Measurements from ENCODE around the gene GALNTL6.

GRCh38 chr4:171876636-171877035, 63.4 kb downstream of the GALNTL6 start:
- TF ChIP-seq, protein P1, sequence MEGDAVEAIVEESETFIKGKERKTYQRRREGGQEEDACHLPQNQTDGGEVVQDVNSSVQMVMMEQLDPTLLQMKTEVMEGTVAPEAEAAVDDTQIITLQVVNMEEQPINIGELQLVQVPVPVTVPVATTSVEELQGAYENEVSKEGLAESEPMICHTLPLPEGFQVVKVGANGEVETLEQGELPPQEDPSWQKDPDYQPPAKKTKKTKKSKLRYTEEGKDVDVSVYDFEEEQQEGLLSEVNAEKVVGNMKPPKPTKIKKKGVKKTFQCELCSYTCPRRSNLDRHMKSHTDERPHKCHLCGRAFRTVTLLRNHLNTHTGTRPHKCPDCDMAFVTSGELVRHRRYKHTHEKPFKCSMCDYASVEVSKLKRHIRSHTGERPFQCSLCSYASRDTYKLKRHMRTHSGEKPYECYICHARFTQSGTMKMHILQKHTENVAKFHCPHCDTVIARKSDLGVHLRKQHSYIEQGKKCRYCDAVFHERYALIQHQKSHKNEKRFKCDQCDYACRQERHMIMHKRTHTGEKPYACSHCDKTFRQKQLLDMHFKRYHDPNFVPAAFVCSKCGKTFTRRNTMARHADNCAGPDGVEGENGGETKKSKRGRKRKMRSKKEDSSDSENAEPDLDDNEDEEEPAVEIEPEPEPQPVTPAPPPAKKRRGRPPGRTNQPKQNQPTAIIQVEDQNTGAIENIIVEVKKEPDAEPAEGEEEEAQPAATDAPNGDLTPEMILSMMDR (IDR thresholded peaks at IDR 0.05; ENCODE audit: insufficient read depth, low read length, poor library complexity, severe bottlenecking) = no peak
- TF ChIP-seq EZH2phosphoT487 (conservative IDR thresholded peaks at IDR 0.05; ENCODE audit: low read length) = no peak
